ENCODE measurements around the gene TBPL1. TPM values are rescaled to one million over a fixed set of nuclear protein-coding genes. Genes with fewer than 3 reads are reported as not detected.
"Not testable (repeated sequence)": the region's sequence is repeated elsewhere in the genome, so short reads cannot be mapped to it uniquely, and the experiment has no call there.

The TBPL1 gene
- total RNA-seq, 1 donor from 2014 or later = 29.3 TPM

GRCh38 chr6:133951881-133952814 is 876 bp upstream of the TBPL1 start:
- peak; percentile 35 to 53 for DNase-seq (ENCODE audit: low spot score in 2 of 2)
- FAIRE-seq = no peak

- no peak for FAIRE-seq
- no peak for DNase-seq (ENCODE audit: low spot score in 2 of 2)
Measured at GRCh38 chr6:133953634-133954415, 801 bp downstream of the TBPL1 start.

DNA sequence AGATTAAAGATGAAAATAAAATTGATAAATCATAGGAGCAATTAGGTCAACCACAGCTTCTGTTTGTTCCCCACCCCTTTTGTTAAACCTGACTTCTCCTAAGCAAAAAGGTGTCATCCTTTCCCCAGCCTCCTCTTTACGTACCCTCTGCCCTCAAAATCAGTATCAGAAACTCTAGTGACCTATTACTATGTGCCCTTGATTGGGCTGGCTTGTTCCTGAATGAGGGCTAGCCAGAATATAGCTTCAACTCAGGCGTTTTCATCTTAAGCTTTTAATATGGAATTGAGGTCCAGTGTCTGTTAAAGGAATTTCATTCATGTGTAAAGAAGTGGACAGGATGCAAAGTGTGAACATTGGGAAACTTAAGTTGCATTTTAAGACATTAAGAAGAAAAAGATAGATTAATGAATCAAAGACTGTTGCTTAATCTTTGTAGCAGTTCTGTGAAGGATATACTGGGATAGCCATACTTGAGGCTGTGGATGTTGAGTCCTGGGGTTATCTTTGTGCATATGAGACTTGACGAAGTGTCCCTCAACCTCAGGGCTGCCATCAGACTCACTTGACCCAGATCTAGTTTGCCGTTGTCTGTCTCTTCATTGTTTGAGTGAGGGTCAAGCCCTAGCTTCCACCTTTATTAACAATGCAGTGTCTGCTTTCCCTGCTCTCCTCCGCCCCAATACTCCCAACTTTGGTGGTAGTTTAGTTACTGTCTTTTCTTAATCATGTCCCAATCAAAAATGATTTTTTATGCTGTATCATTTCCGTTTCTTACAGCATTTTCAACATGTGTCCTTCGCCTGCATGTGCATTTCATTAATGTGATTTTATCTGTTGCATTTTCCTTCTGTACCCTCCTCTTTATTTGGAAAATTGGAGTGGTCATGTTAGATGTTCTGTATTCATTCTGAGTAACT is 1.9 kb downstream of the TBPL1 start:
- FAIRE-seq = no peak
- no peak for DNase-seq (ENCODE audit: low spot score in 2 of 2)

DNA sequence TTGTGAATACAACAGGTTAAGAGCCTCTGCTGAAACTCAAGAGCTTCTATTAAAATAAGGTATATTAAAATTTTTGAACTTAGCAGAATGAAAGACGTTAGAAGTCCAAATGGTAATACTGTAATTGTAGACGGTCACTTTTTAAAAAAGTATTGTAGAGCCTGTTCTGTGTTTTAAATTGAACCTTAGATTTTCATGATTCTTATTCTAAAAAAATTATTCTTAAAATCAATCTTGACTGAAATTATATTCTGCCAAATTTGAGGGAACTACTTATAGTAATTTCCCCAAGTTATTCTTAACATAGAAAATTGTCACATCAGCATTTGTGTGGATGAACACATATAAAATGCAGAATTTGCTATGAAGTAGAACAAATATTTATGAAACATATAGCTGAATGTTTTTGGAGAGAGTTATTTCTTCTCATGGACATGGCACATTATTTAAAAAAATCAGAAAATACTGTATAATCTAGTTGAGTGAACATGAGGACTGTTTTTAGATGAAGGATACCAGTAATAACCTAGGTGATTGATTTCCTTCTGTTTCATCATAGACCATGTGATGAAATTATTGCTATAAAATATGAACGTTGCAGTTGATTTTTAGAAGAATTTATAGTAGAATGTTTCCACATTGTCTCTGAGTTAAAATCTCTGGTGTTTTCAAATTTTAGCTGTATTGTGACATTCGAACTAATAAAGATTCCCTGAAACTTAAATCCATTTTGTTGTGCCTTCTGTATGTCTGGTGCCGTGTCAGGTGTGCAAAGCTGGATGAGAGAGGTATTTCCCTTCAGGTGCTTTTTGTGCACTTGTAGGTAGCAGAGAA is 2.8 kb downstream of the TBPL1 start:
- FAIRE-seq (no peak), DNase-seq (ENCODE audit: low spot score in 2 of 2) (no peak)

DNA sequence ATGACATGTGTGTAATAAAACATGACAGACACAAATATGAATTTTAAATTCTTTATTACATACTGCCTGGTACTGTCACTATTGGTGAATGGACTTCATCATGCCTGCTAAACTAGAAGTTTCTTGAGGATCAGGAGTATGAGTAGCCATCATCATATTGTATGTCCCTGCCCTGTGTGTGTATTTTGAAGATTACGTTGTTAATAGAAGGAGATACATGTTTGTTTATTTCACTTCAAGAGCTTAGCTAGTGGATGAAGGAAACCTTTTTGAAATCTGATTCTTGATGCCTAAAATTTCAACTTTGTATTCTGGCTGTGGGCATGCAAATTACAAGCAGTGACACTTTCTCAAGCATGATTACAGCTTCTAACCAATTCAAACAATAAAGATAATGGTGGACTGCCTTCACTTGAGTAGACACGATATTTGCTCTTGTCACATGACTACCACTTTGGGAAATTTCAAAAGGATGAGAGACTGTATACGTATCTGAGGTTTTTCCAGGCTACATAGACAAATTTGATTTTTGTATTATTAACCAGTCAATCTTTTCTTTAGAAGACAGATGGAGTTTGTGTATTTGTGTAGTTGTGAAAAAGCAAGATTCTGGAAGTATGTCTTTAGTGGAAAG is 3.5 kb downstream of the TBPL1 start:
- DNase-seq (ENCODE audit: low spot score in 2 of 2) = no peak
- FAIRE-seq = no peak

- DNase-seq (ENCODE audit: low spot score in 2 of 2) (no peak), FAIRE-seq (no peak)
Measured at GRCh38 chr6:133957227-133957626, 4.2 kb downstream of the TBPL1 start.

DNA sequence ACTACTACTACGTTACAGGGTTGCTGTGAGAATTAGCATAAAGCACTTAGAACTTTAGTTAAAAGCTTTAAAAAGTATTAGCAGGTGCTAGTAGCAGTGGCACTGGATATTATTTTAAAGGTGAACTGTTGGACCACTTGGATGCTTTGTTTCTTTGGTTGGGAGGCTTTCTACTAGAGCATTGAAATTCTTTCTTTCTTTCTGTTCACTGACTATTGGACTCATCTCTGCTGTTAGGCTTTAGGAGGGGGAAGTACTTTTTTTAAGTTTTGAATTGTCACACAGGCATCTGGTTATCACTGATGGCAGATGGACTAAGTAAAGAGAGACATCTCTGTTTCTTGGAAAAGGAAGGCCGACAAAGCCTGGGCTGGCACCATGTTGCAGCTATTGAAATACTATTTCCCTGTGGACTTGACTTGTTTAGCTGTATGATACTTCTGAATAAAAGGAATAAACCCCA is 4.8 kb downstream of the TBPL1 start:
- DNase-seq (ENCODE audit: low spot score in 2 of 2) = no peak
- FAIRE-seq = no peak

GRCh38 chr6:133958791-133959190 is 5.8 kb downstream of the TBPL1 start:
- DNase-seq (ENCODE audit: low spot score in 2 of 2) = no peak
- no peak for FAIRE-seq

GRCh38 chr6:133959667-133960368 is 6.8 kb downstream of the TBPL1 start:
- no peak for DNase-seq (ENCODE audit: low spot score in 2 of 2)
- no peak for FAIRE-seq

DNA sequence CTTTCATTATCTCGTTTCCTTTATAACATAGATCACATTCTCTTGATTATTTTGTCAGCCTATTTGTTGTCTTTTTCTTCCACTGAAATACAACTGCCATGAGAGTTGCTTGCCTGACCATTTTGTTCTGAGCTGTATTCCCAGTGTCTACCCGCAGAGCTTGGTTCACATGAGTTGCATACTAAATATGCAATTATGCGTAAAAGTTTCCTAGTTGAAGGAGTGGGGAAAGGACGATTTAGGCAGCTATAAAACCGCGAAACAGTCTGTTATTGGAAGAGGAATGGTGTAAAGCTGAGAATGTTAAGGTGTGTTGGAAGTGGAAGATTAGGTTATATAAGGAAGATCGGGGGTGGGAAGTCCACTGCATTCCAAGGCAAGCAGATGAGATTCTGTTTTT is 8.8 kb downstream of the TBPL1 start:
- DNase-seq (ENCODE audit: low spot score in 2 of 2) (no peak), FAIRE-seq (no peak)

GRCh38 chr6:133964052-133964451 is 11.0 kb downstream of the TBPL1 start:
- FAIRE-seq (no peak), DNase-seq (ENCODE audit: low spot score in 2 of 2) (no peak)

DNA sequence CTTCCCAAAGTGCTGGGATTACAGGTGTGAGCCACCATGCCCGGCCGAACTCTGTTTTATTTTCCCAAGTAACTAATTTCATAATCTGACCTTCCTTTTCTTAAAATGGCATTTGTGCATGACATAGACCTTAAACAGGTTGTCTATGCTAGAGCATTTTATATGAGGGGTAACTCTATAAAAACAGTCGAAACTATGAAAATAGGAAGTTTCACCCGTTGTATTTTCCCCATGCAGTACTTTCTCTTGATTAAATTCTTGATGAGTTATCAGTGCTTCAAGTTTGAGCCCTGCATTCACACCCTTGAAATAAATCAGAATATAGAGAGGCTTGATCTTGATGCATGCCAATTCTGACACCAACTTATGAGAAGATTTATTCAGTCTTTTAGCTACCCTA is 11.7 kb downstream of the TBPL1 start:
- DNase-seq (ENCODE audit: low spot score in 2 of 2) = no peak
- no peak for FAIRE-seq

- no peak for FAIRE-seq
- no peak for DNase-seq (ENCODE audit: low spot score in 2 of 2)
Measured at GRCh38 chr6:133965817-133966360, 12.9 kb downstream of the TBPL1 start.

DNA sequence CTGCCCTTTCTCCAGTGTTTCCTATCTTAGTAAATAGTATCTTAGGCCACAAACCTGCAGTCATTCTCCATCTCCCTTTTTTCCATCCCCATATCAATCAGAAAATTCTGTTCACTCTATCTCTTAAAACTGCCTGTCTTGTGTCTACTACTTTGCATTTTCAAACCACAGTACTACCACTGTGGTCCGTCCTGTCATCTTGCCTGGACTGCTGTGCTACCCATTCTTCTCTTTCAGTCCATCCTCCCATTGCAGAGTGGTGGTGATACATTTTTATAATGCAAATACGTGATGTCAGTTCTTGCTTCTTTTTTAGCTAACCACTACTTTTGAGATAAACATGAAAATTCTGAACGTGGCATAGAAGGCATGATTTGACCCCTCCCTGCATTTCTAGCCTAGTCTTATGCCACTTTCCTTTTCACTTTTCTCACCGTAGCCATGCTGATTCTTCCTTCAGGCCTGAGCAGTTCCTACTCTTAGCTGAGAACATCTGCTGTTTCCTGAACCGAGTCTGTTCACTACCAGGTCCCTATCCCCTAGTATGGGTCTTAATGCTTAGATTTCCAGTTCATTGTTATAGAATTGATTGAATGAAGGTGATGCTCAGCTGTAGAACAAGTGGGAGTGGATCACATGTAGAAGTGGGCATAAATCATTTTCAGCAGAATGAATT is 13.8 kb downstream of the TBPL1 start:
- FAIRE-seq = no peak
- DNase-seq (ENCODE audit: low spot score in 2 of 2) = no peak

GRCh38 chr6:133967347-133967746 is 14.3 kb downstream of the TBPL1 start:
- DNase-seq (ENCODE audit: low spot score in 2 of 2) (no peak), FAIRE-seq (no peak)

DNA sequence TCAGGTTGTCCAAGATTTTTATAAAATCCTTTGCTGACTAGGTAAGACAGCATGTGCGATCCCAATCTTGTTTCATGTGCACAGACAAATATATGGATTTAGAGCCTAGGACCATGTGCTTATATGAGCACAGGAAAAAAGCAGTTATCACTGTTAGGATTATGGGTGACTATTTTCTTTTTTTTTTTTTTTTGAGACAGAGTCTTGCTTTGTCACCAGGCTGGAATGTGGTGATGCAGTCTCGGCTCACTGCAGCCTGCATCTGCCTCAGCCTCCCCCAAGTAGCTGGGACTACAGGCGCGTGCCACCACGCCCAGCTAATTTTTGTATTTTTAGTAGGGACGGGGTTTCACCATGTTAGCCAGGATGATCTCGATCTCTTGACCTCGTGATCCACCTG is 14.8 kb downstream of the TBPL1 start:
- DNase-seq (ENCODE audit: low spot score in 2 of 2); FAIRE-seq: not testable (repeated sequence)

- DNase-seq (ENCODE audit: low spot score in 2 of 2) (no peak), FAIRE-seq (no peak)
Measured at GRCh38 chr6:133969285-133969920, 16.4 kb downstream of the TBPL1 start.

All from frontal cortex (tissue), 4 donors.